HCT116 (cell line): Measurements from ENCODE around the gene PRKG1. TPM values are rescaled to one million over a fixed set of nuclear protein-coding genes. Genes with fewer than 3 reads are reported as not detected.
"Not testable (repeated sequence)": the region's sequence is repeated elsewhere in the genome, so short reads cannot be mapped to it uniquely, and the experiment has no call there.

ENCODE experiments used
- ATAC-seq: fragments of 200-7000 bp; cut with Tn5 transposase; 2 replicates; pipeline ENCODE4 v1.9.1; 2020; ENCODE audit warnings: mild to moderate bottlenecking, moderate library complexity
- BruUV-seq: library from RNA; stranded (reverse); fragments of 400-500 nt; replicated peaks from 2 replicates; lab custom pipeline; 2021; lab: Mats Ljungman, UMichigan
- CTCF ChIA-PET: fragments of 300-600 bp; sonication (Branson Sonifier 250); formaldehyde crosslinking; loops from one replicate; lab custom pipeline; 2021; ENCODE audit warnings: antibody characterized with exemption; lab: Charles Lee
- POLR2A ChIA-PET: fragments of 300-600, 350-600 bp; sonication (Branson Sonifier 250); formaldehyde crosslinking; loops from one replicate; lab custom pipeline; 2021; ENCODE audit warnings: antibody characterized with exemption; lab: Charles Lee
- RAD21 ChIA-PET, 2 experiments: fragments of 300-600 bp; sonication (Branson Sonifier 250); formaldehyde crosslinking; loops; one replicate each; lab custom pipeline; 2023; ENCODE audit warnings: low total read pairs in 2 of 2; ENCODE audit not compliant: uncharacterized antibody in 2 of 2, unreplicated experiment in 2 of 2, low non-redundant PET in 1 of 2; lab: Charles Lee
- DNase-seq: peaks from one replicate; pipeline ENCODE4 v3.0.0-alpha.2; 2010; ENCODE audit warnings: low read depth, low spot score
- H2AFZ ChIP-seq: fragments of 200-600 bp; shearing (Covaris generic), sonication (generic); 2 replicates; pipeline ENCODE4 v1.6.1; 2017; ENCODE audit warnings: low read depth, mixed run types, mixed read lengths, antibody characterized with exemption, low read length; ENCODE audit not compliant: poor library complexity, severe bottlenecking
- H3K27ac ChIP-seq: 2 replicates; pipeline ENCODE4 v1.5.1; 2012; ENCODE audit warnings: low read depth, low read length
- H3K27me3 ChIP-seq: fragments of 200-600 bp; sonication (generic); 2 replicates; pipeline ENCODE4 v1.6.1; 2016; ENCODE audit warnings: mixed run types, low read length, mixed read lengths; ENCODE audit not compliant: insufficient read depth
- H3K36me3 ChIP-seq, 2 experiments: fragments of 200-500 bp in 1 of 2; fragments of 200-600 bp in 1 of 2; sonication (Bioruptor generic) in 1 of 2; sonication (generic) in 1 of 2; 2 replicates each; pipeline versions ENCODE4 v1.5.1 to v1.6.1; 2014 to 2016; ENCODE audit warnings: low read length in 2 of 2, inconsistent platforms in 1 of 2, mixed read lengths in 1 of 2, mixed run types in 1 of 2; ENCODE audit not compliant: insufficient read depth in 2 of 2, control insufficient read depth in 1 of 2
- H3K4me1 ChIP-seq, 2 experiments: fragments of 200-600 bp in 1 of 2; sonication (generic) in 1 of 2; 2 replicates each; pipeline versions ENCODE4 v1.5.1 to v1.6.1; 2012 to 2017; ENCODE audit warnings: low read length in 2 of 2, inconsistent platforms in 1 of 2, mild to moderate bottlenecking in 1 of 2, mixed read lengths in 1 of 2, mixed run types in 1 of 2, moderate library complexity in 1 of 2; ENCODE audit not compliant: insufficient read depth in 2 of 2, control insufficient read depth in 1 of 2
- H3K4me2 ChIP-seq: fragments of 200-600 bp; sonication (generic); 2 replicates; pipeline ENCODE4 v1.6.1; 2017; ENCODE audit warnings: mixed run types, low read length, mixed read lengths
- H3K4me3 ChIP-seq, 2 experiments: fragments of 200-600 bp in 1 of 2; sonication (generic) in 1 of 2; replicated peaks in 1 of 2; 2 replicates each; pipeline ENCODE4 v1.5.1; 2011 to 2016; ENCODE audit warnings: low read length in 2 of 2, control low read depth in 1 of 2, low read depth in 1 of 2, mild to moderate bottlenecking in 1 of 2, mixed read lengths in 1 of 2, mixed run types in 1 of 2
- H3K79me2 ChIP-seq: fragments of 200-600 bp; sonication (generic); 2 replicates; pipeline ENCODE4 v1.6.1; 2017; ENCODE audit warnings: mild to moderate bottlenecking, mixed run types, low read length, moderate library complexity, mixed read lengths; ENCODE audit not compliant: insufficient read depth
- H3K9ac ChIP-seq: fragments of 200-600 bp; sonication (generic); 2 replicates; pipeline ENCODE4 v1.6.1; 2016; ENCODE audit warnings: low read length, mixed read lengths
- H3K9me2 ChIP-seq: fragments of 200-600 bp; sonication (generic), shearing (Covaris generic); 2 replicates; pipeline ENCODE4 v1.6.1; 2017; ENCODE audit warnings: mixed run types, mild to moderate bottlenecking, moderate library complexity; ENCODE audit not compliant: insufficient read depth
- H3K9me3 ChIP-seq, 2 experiments: fragments of 200-500 bp in 1 of 2; fragments of 200-600 bp in 1 of 2; sonication (Bioruptor generic) in 1 of 2; sonication (generic) in 1 of 2; 2 replicates each; pipeline ENCODE4 v1.6.1; 2014 to 2017; ENCODE audit warnings: low read length in 2 of 2, mixed read lengths in 2 of 2, inconsistent platforms in 1 of 2, low read depth in 1 of 2, mild to moderate bottlenecking in 1 of 2, mixed run types in 1 of 2, moderate library complexity in 1 of 2; ENCODE audit not compliant: control insufficient read depth in 1 of 2, insufficient read depth in 1 of 2
- H4K20me1 ChIP-seq: fragments of 200-600 bp; sonication (generic), shearing (Covaris generic); 2 replicates; pipeline ENCODE4 v1.6.1; 2017; ENCODE audit warnings: mixed run types, mild to moderate bottlenecking, moderate library complexity; ENCODE audit not compliant: insufficient read depth
- CTCF ChIP-seq, 3 experiments: fragments of 200-600 bp in 1 of 3; sonication (generic) in 1 of 3; IDR thresholded peaks in 2 of 3; conservative IDR thresholded peaks in 1 of 3; 2 replicates each; pipeline ENCODE4 v1.5.1; 2012 to 2017; ENCODE audit warnings: low read depth in 2 of 3, low read length in 2 of 3, antibody characterized with exemption in 1 of 3, borderline replicate concordance in 1 of 3, control low read depth in 1 of 3, mild to moderate bottlenecking in 1 of 3, mixed read lengths in 1 of 3, mixed run types in 1 of 3, moderate library complexity in 1 of 3; ENCODE audit not compliant: insufficient read depth in 1 of 3
- FOSL1 ChIP-seq: IDR thresholded peaks from 2 replicates; pipeline ENCODE4 v1.6.1; 2012; ENCODE audit warnings: low read depth
- POLR2A ChIP-seq: IDR thresholded peaks from 2 replicates; pipeline ENCODE4 v1.7.0; 2011; ENCODE audit warnings: borderline replicate concordance; ENCODE audit not compliant: insufficient read depth, insufficient read length; ENCODE audit errors: extremely low read depth
- SRF ChIP-seq: IDR thresholded peaks from 2 replicates; pipeline ENCODE4 v1.6.1; 2012; ENCODE audit warnings: low read depth
- YY1 ChIP-seq: IDR thresholded peaks from 2 replicates; pipeline ENCODE4 v1.6.1; 2011; ENCODE audit warnings: low read length, low read depth, moderate library complexity, mild to moderate bottlenecking; ENCODE audit not compliant: insufficient replicate concordance; ENCODE audit errors: extremely low read depth
- ZFX ChIP-seq: fragments of 450-650 bp; IDR thresholded peaks from 2 replicates; pipeline ENCODE4 v1.6.1; 2017
- intact Hi-C: fragments of 100-400 bp; cut with micrococcal nuclease; formaldehyde crosslinking; loops from 2 replicates; pipeline ENCODE4 v1.10.0; 2022
- total RNA-seq: library from RNA; stranded (reverse); gene quantifications from one replicate; pipeline ENCODE4 v1.2.1, GENCODE V29; 2021; ENCODE audit not compliant: unreplicated experiment

Gene PRKG1
- total RNA-seq, 1 experiment from 2014 or later: 1.4 TPM

- Histone ChIP-seq H3K4me1 (no peaks in the 10 kb centered on the region), H3K4me2 (no peak overlapping the region), H2AFZ (no peak overlapping the region), H3K9me2 (no peaks in the 10 kb centered on the region), H3K27me3 (no peaks in the 10 kb centered on the region), H3K9ac (no peak overlapping the region), H3K79me2 (no peaks in the 10 kb centered on the region), H3K4me3 (no peak overlapping the region), H4K20me1 (no peaks in the 10 kb centered on the region), H3K36me3 (no peaks in the 10 kb centered on the region), H3K27ac (no peak overlapping the region), H3K9me3 (no peaks in the 10 kb centered on the region)
- ChIA-PET POLR2A (no interaction called here), RAD21 (no interaction called here), CTCF (no interaction called here)
- DNase-seq (no peak), ATAC-seq (no peak)
- intact Hi-C loops: no loop called here
- no TSS peak for BruUV-seq
- TF ChIP-seq YY1: no peak
- no peak for TF ChIP-seq ZFX
- TF ChIP-seq POLR2A: no peak
- TF ChIP-seq CTCF (IDR thresholded peaks at IDR 0.05 in 2 of 3, conservative IDR thresholded peaks at IDR 0.05 in 1 of 3; ENCODE audit: borderline replicate concordance in 1 of 3, insufficient read depth in 1 of 3, low read depth in 2 of 3, low read length in 2 of 3): no peak
- no peak for TF ChIP-seq SRF
- TF ChIP-seq FOSL1: no peak
Observed at GRCh38 chr10:52245547-52245946, 1171.3 kb downstream of the PRKG1 start.

- H4K20me1 ChIP-seq, H2AFZ ChIP-seq, H3K9ac ChIP-seq, intact Hi-C loops, POLR2A ChIA-PET, H3K36me3 ChIP-seq, H3K4me1 ChIP-seq, RAD21 ChIA-PET, H3K79me2 ChIP-seq, BruUV-seq, CTCF ChIA-PET, ATAC-seq, H3K9me3 ChIP-seq, H3K4me2 ChIP-seq, H3K9me2 ChIP-seq, DNase-seq, H3K27me3 ChIP-seq, H3K4me3 ChIP-seq, H3K27ac ChIP-seq: not testable (repeated sequence)
Observed at GRCh38 chr10:52247929-52248328, 1173.6 kb downstream of the PRKG1 start.
